Gastroesophageal sphincter (tissue), 4 donors: ENCODE results near the gene SCAP. TPM values are rescaled to one million over a fixed set of nuclear protein-coding genes. Genes with fewer than 3 reads are reported as not detected.

Experiments used
- ATAC-seq: fragments of 150-250 bp; one replicate; pipeline ENCODE4 v1.9.1; 2016; ENCODE audit warnings: mild to moderate bottlenecking, moderate library complexity
- H3K27ac ChIP-seq, 4 donors: fragments of 200-600 bp; sonication (generic) in 3 of 4; 1 replicate in 3 of 4; 2 replicates in 1 of 4; pipeline ENCODE4 v1.5.1; 2016 to 2019
- H3K27me3 ChIP-seq: fragments of 200-600 bp; sonication (generic); one replicate; pipeline ENCODE4 v1.5.1; 2019
- H3K36me3 ChIP-seq, 2 donors: fragments of 200-600 bp; sonication (generic); one replicate each; pipeline ENCODE4 v1.5.1; 2019; ENCODE audit warnings: control low read depth in 1 of 2
- H3K4me1 ChIP-seq, 3 donors: fragments of 200-600 bp; sonication (generic); 1 replicate in 2 of 3; 2 replicates in 1 of 3; pipeline ENCODE4 v1.5.1; 2016 to 2019; ENCODE audit warnings: control low read depth in 2 of 3
- H3K4me3 ChIP-seq, 2 donors: fragments of 200-600 bp; sonication (generic); one replicate each; pipeline ENCODE4 v1.5.1; 2019; ENCODE audit warnings: mild to moderate bottlenecking in 1 of 2, moderate library complexity in 1 of 2
- H3K9me3 ChIP-seq, 3 donors: fragments of 200-600 bp; sonication (generic); one replicate each; pipeline ENCODE4 v1.5.1; 2017 to 2019; ENCODE audit warnings: control low read depth in 2 of 3
- EP300 ChIP-seq: sonication (generic); formaldehyde crosslinking; IDR thresholded peaks from one replicate; pipeline ENCODE4 v1.6.1; 2017; ENCODE audit warnings: antibody characterized with exemption, mild to moderate bottlenecking
- POLR2A ChIP-seq, 2 donors: fragments of 450-650 bp; IDR thresholded peaks; one replicate each; pipeline ENCODE4 v1.6.1; 2017; ENCODE audit warnings: antibody characterized with exemption in 2 of 2, mild to moderate bottlenecking in 2 of 2, moderate library complexity in 1 of 2
- POLR2AphosphoS5 ChIP-seq: sonication (generic); formaldehyde crosslinking; IDR thresholded peaks from one replicate; pipeline ENCODE4 v1.6.1; 2017; ENCODE audit warnings: antibody characterized with exemption
- WGBS, 2 donors: methylation state at CpG; one replicate each; pipeline ENCODE4 v1.1.5; 2018; ENCODE audit warnings: low coverage in 1 of 2; 5-methylcytosine and 5-hydroxymethylcytosine counted together
- total RNA-seq, 4 donors: library from RNA; depleted of rRNA; stranded (reverse); fragments of >200 nt; gene quantifications; one replicate each; pipeline ENCODE4 v1.1.0, GENCODE V29; 2016
- TF ChIP-seq, protein P1 (sequence below), 4 experiments: fragments of 200-600 bp in 2 of 4; fragments of 450-650 bp in 2 of 4; sonication (generic) in 1 of 4; IDR thresholded peaks; one replicate each; pipeline ENCODE4 v1.5.1; 2017 to 2019; ENCODE audit warnings: antibody characterized with exemption in 4 of 4, mild to moderate bottlenecking in 2 of 4, moderate library complexity in 2 of 4

The SCAP gene
- total RNA-seq, 4 donors from 2014 or later = 58.8 to 93.5 (median 71.5) TPM

GRCh38 chr3:47410417-47410720 lies 65.4 kb downstream of the SCAP start:
- WGBS, 2 donors = 20 to 50% methylated on average over 2 to 7 of the region's 10 CpGs
- Histone ChIP-seq H3K4me3 (no peak overlapping the region), H3K9me3 (no peaks in the 10 kb centered on the region), H3K27ac (no peak overlapping the region), H3K4me1 (peaks cover 2 to 11% (median 3%) of the 10 kb centered on the region in 3 donors), H3K36me3 (peaks cover 0 to 98% of the 10 kb centered on the region in 2 donors), H3K27me3 (no peaks in the 10 kb centered on the region)
- no peak for ATAC-seq
- no peak for TF ChIP-seq EP300
- no peak for TF ChIP-seq POLR2AphosphoS5
- TF ChIP-seq, protein P1, sequence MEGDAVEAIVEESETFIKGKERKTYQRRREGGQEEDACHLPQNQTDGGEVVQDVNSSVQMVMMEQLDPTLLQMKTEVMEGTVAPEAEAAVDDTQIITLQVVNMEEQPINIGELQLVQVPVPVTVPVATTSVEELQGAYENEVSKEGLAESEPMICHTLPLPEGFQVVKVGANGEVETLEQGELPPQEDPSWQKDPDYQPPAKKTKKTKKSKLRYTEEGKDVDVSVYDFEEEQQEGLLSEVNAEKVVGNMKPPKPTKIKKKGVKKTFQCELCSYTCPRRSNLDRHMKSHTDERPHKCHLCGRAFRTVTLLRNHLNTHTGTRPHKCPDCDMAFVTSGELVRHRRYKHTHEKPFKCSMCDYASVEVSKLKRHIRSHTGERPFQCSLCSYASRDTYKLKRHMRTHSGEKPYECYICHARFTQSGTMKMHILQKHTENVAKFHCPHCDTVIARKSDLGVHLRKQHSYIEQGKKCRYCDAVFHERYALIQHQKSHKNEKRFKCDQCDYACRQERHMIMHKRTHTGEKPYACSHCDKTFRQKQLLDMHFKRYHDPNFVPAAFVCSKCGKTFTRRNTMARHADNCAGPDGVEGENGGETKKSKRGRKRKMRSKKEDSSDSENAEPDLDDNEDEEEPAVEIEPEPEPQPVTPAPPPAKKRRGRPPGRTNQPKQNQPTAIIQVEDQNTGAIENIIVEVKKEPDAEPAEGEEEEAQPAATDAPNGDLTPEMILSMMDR (IDR thresholded peaks at IDR 0.05) = no peak
- TF ChIP-seq POLR2A (IDR thresholded peaks at IDR 0.05) = no peak

DNA sequence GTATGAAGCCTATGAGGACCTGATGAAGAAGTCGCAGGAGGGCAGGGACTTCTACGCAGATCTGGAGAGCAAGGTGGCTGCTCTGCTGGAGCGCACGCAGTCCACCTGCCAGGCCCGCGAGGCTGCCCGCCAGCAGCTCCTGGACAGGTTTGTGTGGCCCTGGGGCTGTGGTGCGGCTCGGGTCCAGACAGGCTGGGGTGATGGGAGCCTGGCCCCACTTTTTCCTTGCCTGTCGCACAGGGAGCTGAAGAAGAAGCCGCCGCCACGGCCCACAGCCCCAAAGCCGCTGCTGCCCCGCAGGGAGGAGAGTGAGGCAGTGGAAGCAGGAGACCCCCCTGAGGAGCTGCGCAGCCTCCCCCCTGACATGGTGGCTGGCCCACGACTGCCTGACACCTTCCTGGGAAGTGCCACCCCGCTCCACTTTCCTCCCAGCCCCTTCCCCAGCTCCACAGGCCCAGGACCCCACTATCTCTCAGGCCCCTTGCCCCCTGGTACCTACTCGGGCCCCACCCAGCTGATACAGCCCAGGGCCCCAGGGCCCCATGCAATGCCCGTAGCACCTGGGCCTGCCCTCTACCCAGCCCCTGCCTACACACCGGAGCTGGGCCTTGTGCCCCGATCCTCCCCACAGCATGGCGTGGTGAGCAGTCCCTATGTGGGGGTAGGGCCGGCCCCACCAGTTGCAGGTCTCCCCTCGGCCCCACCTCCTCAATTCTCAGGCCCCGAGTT lies 65.9 kb downstream of the SCAP start:
- peaks cover 0 to 93% of the 10 kb centered on the region in 2 donors for H3K36me3 ChIP-seq
- no peak overlapping the region for H3K27ac ChIP-seq
- H3K9me3 ChIP-seq = no peaks in the 10 kb centered on the region
- H3K27me3 ChIP-seq = no peaks in the 10 kb centered on the region
- no peak for TF ChIP-seq POLR2AphosphoS5
- no peak for TF ChIP-seq EP300
- no peak for TF ChIP-seq POLR2A (IDR thresholded peaks at IDR 0.05)
- TF ChIP-seq, protein P1 (IDR thresholded peaks at IDR 0.05) = no peak
- ATAC-seq = no peak
- peaks cover 3 to 16% (median 8%) of the 10 kb centered on the region in 3 donors for H3K4me1 ChIP-seq
- 71% methylated on average over 5 of the region's 26 CpGs; no CpG with 5 or more reads in 1 of the 2 donors for WGBS, 2 donors
- no peak overlapping the region for H3K4me3 ChIP-seq

GRCh38 chr3:47409284-47409683 lies 66.5 kb downstream of the SCAP start:
- H3K27me3 ChIP-seq = no peaks in the 10 kb centered on the region
- H3K4me1 ChIP-seq = peaks cover 6 to 22% (median 14%) of the 10 kb centered on the region in 3 donors
- TF ChIP-seq POLR2A (IDR thresholded peaks at IDR 0.05) = no peak
- TF ChIP-seq EP300 = no peak
- TF ChIP-seq POLR2AphosphoS5 = no peak
- TF ChIP-seq, protein P1 (IDR thresholded peaks at IDR 0.05) = no peak
- WGBS, 2 donors = no CpG with 5 or more reads among the region's 15 CpGs
- peaks cover 0 to 87% of the 10 kb centered on the region in 2 donors for H3K36me3 ChIP-seq
- no peak for ATAC-seq
- H3K9me3 ChIP-seq = no peaks in the 10 kb centered on the region
- no peak overlapping the region for H3K27ac ChIP-seq
- no peak overlapping the region for H3K4me3 ChIP-seq

GRCh38 chr3:47408839-47409229 lies 66.9 kb downstream of the SCAP start:
- no peak overlapping the region for H3K4me3 ChIP-seq
- H3K27me3 ChIP-seq = no peaks in the 10 kb centered on the region
- ATAC-seq = no peak
- H3K36me3 ChIP-seq = peaks cover 0 to 82% of the 10 kb centered on the region in 2 donors
- 83 to 92% methylated on average over 1 to 4 of the region's 15 CpGs for WGBS, 2 donors
- no peak overlapping the region for H3K27ac ChIP-seq
- H3K9me3 ChIP-seq = no peaks in the 10 kb centered on the region
- peaks cover 6 to 26% (median 16%) of the 10 kb centered on the region in 3 donors for H3K4me1 ChIP-seq
- TF ChIP-seq EP300 = no peak
- TF ChIP-seq, protein P1 (IDR thresholded peaks at IDR 0.05) = no peak
- TF ChIP-seq POLR2AphosphoS5 = no peak
